ENCODE measurements around the gene LAPTM5. TPM values are rescaled to one million over a fixed set of nuclear protein-coding genes. Genes with fewer than 3 reads are reported as not detected.

The LAPTM5 gene
- total RNA-seq, 1 experiment from 2014 or later, result 0.15 TPM

GRCh38 chr1:30692201-30692947 is 65.2 kb downstream of the LAPTM5 start:
- H3K4me2 ChIP-seq (ENCODE audit: insufficient read depth, insufficient read length, low read length), result no peak overlapping the region

More at GRCh38 chr1:30692201-30692947, 65.2 kb downstream of the LAPTM5 start:
- Histone ChIP-seq H4K20me1 (ENCODE audit: control insufficient read depth, insufficient read depth, insufficient read length) (no peaks in the 10 kb centered on the region), H2BK15ac (ENCODE audit: low read depth, low read length) (no peak overlapping the region), H3K27ac (ENCODE audit: insufficient read length, low read depth, low read length) (no peak overlapping the region), H3K14ac (ENCODE audit: insufficient read depth, low read length) (no peak overlapping the region), H4K5ac (ENCODE audit: insufficient read length, low read depth, low read length) (no peak overlapping the region), H3K9ac (ENCODE audit: extremely low read depth, insufficient read length, low read length) (no peak overlapping the region), H3K4ac (ENCODE audit: low read depth, low read length) (no peak overlapping the region), H3K4me1 (ENCODE audit: insufficient read depth, low read length) (peaks cover 11% of the 10 kb centered on the region; the same call in 1 of the 2 replicates), H3K9me3 (ENCODE audit: control insufficient read depth, low read depth, low read length) (no peaks in the 10 kb centered on the region), H4K8ac (replicated peaks; ENCODE audit: insufficient read length, low read depth, low read length) (no peak overlapping the region), H2AFZ (ENCODE audit: low read length) (no peak overlapping the region), H3K23me2 (ENCODE audit: insufficient read length, low read depth, low read length, poor library complexity, severe bottlenecking) (no peaks in the 10 kb centered on the region), H3K23ac (ENCODE audit: insufficient read length, low read depth, low read length) (no peak overlapping the region), H3K56ac (ENCODE audit: insufficient read length, low read depth, low read length) (no peak overlapping the region), H2BK20ac (ENCODE audit: low read depth, low read length, poor library complexity, severe bottlenecking) (no peak overlapping the region), H3K27me3 (ENCODE audit: insufficient read depth, low read length) (no peaks in the 10 kb centered on the region), H2BK5ac (ENCODE audit: insufficient read length, low read length) (no peak overlapping the region), H3K18ac (ENCODE audit: insufficient read length, low read depth, low read length) (no peak overlapping the region), H2BK120ac (ENCODE audit: low read depth, low read length, poor library complexity, severe bottlenecking) (no peak overlapping the region), H2BK12ac (ENCODE audit: insufficient read length, low read depth, low read length) (no peak overlapping the region), H3T11ph (ENCODE audit: low read length) (no peak overlapping the region), H4K91ac (ENCODE audit: insufficient read length, low read depth, low read length) (no peak overlapping the region), H2AK5ac (ENCODE audit: insufficient read length, low read length) (no peak overlapping the region), H3K79me2 (ENCODE audit: insufficient read depth, low read length) (no peaks in the 10 kb centered on the region), H3K79me1 (ENCODE audit: insufficient read depth, low read depth, low read length, poor library complexity, severe bottlenecking) (no peaks in the 10 kb centered on the region)
- no peak for DNase-seq
- Mint-ChIP-seq H3K27ac (no peak overlapping the region), H3K4me1 (peaks cover 16 to 48% of the 10 kb centered on the region in 2 experiments), H3K36me3 (ENCODE audit: insufficient read depth in 1 of 3, low read depth in 3 of 3) (no peaks in the 10 kb centered on the region), H3K27me3 (ENCODE audit: low read depth) (peaks cover 8% of the 10 kb centered on the region), H3K9me3 (no peaks in the 10 kb centered on the region), H3K4me3 (no peak overlapping the region; a peak in 1 of 5 replicates)
- no peak for TF ChIP-seq CTCF (conservative IDR thresholded peaks at IDR 0.05)
- no CpG with 5 or more reads among the region's 7 CpGs for WGBS (ENCODE audit: extremely low coverage, insufficient read length, low lambda C conversion rate)
